ENCODE measurements around the gene BANF2.
"Not testable (repeated sequence)": the region's sequence is repeated elsewhere in the genome, so short reads cannot be mapped to it uniquely, and the experiment has no call there.

Gene BANF2

GRCh38 chr20:17767624-17768023 lies 67.9 kb downstream of the BANF2 start:
- no peak for DNase-seq

- DNase-seq, result no peak
Observed at GRCh38 chr20:17768271-17768670, 68.5 kb downstream of the BANF2 start.

GRCh38 chr20:17769716-17770115 lies 70.0 kb downstream of the BANF2 start:
- DNase-seq, result not testable (repeated sequence)

- peak; percentile 31 for DNase-seq
Observed at GRCh38 chr20:17771206-17772004, 71.6 kb downstream of the BANF2 start.

GRCh38 chr20:17772005-17772343 lies 72.2 kb downstream of the BANF2 start:
- no peak for DNase-seq

GRCh38 chr20:17773619-17774018 lies 73.9 kb downstream of the BANF2 start:
- DNase-seq, result no peak

- DNase-seq, result no peak
Observed at GRCh38 chr20:17775600-17775999, 75.8 kb downstream of the BANF2 start.

- DNase-seq, result no peak
Observed at GRCh38 chr20:17776551-17776950, 76.8 kb downstream of the BANF2 start.

- not testable (repeated sequence) for DNase-seq
Observed at GRCh38 chr20:17779011-17779410, 79.2 kb downstream of the BANF2 start.

- no peak for DNase-seq
Observed at GRCh38 chr20:17782768-17783167, 83.0 kb downstream of the BANF2 start.

- no peak for DNase-seq
Observed at GRCh38 chr20:17783671-17784070, 83.9 kb downstream of the BANF2 start.

GRCh38 chr20:17785007-17785406 lies 85.2 kb downstream of the BANF2 start:
- DNase-seq, result no peak

Data from right kidney (tissue), 1 donor.